Neutrophil (primary cell): ENCODE results near the gene ASCL5.

Source experiments
- H3K27ac ChIP-seq: fragments of 200-600 bp; sonication (generic); 2 replicates; pipeline ENCODE4 v1.5.1; 2016; ENCODE audit warnings: mild to moderate bottlenecking, moderate library complexity
- H3K27me3 ChIP-seq: fragments of 200-600 bp; sonication (generic); 2 replicates; pipeline ENCODE4 v1.6.0; 2016; ENCODE audit warnings: mild to moderate bottlenecking
- H3K36me3 ChIP-seq: fragments of 200-600 bp; sonication (generic); 2 replicates; pipeline ENCODE4 v1.5.1; 2017
- H3K4me1 ChIP-seq, 2 experiments: fragments of 200-600 bp in 1 of 2; sonication (generic) in 1 of 2; 1 replicate in 1 of 2; 2 replicates in 1 of 2; pipeline versions ENCODE4 v1.5.1 to v1.6.1; 2013 to 2016; ENCODE audit warnings: low read depth in 1 of 2, low read length in 1 of 2, mild to moderate bottlenecking in 1 of 2, moderate library complexity in 1 of 2; ENCODE audit not compliant: control insufficient read depth in 1 of 2, insufficient read depth in 1 of 2
- H3K4me3 ChIP-seq, 2 experiments: fragments of 200-600 bp in 1 of 2; sonication (generic) in 1 of 2; 1 replicate in 1 of 2; 2 replicates in 1 of 2; pipeline ENCODE4 v1.5.1; 2013 to 2016; ENCODE audit warnings: low read depth in 1 of 2, low read length in 1 of 2, mild to moderate bottlenecking in 1 of 2, moderate library complexity in 1 of 2
- H3K9me3 ChIP-seq: fragments of 200-600 bp; sonication (generic); 2 replicates; pipeline ENCODE4 v1.5.1; 2016
- CTCF ChIP-seq: fragments of 200-600 bp; sonication (generic); IDR thresholded peaks from 2 replicates; pipeline ENCODE4 v1.5.1; 2016; ENCODE audit warnings: antibody characterized with exemption

The ASCL5 gene

GRCh38 chr1:201146626-201147390 lies 19.8 kb upstream of the ASCL5 start:
- Histone ChIP-seq H3K27ac (no peak overlapping the region), H3K36me3 (peaks cover 59% of the 10 kb centered on the region), H3K27me3 (no peaks in the 10 kb centered on the region), H3K4me3 (no peak overlapping the region), H3K9me3 (no peaks in the 10 kb centered on the region), H3K4me1 (no peaks in the 10 kb centered on the region)
- no peak for TF ChIP-seq CTCF

DNA sequence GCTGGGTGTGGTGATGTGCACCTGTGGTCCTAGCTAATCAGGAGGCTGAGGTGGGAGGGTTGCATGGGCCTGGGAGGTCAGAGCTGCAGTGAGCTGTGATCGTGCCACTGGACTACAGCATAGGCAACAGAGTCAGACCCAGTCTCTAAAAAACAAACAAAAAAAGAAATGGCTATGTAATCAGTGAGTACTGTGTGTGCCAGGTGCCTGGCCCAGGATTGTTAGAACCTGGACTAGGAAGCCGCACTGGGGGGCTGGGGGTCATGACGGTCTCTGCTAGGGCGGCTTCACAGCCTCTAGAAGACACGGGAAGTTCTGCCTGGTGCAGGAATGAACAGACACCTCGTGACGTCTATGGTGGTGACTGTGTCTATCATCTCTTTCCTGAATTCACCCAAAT lies 18.8 kb upstream of the ASCL5 start:
- Histone ChIP-seq H3K4me3 (no peak overlapping the region), H3K9me3 (no peaks in the 10 kb centered on the region), H3K27ac (no peak overlapping the region), H3K36me3 (peaks cover 65% of the 10 kb centered on the region), H3K4me1 (no peaks in the 10 kb centered on the region), H3K27me3 (no peaks in the 10 kb centered on the region)
- no peak for TF ChIP-seq CTCF

DNA sequence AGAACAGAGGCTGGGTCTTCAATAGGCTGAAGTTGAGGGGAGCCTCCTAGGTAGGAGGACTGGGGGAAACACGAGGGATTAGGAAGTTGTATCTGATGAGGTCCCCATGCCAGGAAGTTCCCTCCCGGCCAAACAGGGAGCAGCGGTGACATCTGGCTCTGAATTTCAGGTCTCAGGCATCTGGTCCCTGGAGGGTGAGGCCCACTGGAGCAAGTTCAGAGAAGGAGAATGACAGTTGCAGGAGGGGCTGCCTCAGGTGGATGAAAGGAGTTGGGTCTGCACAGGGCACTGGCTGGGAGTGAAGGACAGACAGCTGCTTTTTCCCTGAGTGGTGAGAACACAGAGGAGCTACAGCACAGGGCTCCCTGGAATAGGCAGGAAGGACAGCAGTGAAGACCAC lies 18.1 kb upstream of the ASCL5 start:
- Histone ChIP-seq H3K36me3 (peaks cover 67% of the 10 kb centered on the region), H3K27ac (no peak overlapping the region), H3K27me3 (no peaks in the 10 kb centered on the region), H3K4me1 (no peaks in the 10 kb centered on the region), H3K9me3 (no peaks in the 10 kb centered on the region), H3K4me3 (no peak overlapping the region)
- TF ChIP-seq CTCF, result no peak

DNA sequence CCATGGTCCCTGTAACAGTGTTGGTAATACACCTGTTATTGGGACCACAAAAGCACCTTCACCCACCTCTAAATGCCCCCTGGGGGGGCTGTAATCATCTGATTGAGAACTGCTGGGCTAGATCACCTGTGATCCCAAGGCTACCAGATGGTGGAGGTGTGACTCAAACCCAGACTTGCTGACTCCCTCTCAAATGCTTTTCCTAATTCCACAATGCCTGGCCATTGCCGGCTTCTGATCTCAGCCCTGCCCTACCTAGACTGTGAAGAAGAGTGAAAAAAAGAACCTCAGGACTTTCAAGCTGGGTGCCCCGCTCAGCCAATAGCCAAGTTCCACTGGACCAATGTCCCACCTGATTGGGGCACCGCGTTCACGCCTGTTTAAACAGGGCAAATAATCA lies 17.7 kb upstream of the ASCL5 start:
- no peaks in the 10 kb centered on the region for H3K4me1 ChIP-seq
- H3K4me3 ChIP-seq, result no peak overlapping the region
- TF ChIP-seq CTCF, result no peak
- peaks cover 67% of the 10 kb centered on the region for H3K36me3 ChIP-seq
- H3K27ac ChIP-seq, result no peak overlapping the region
- H3K27me3 ChIP-seq, result no peaks in the 10 kb centered on the region
- H3K9me3 ChIP-seq, result no peaks in the 10 kb centered on the region

GRCh38 chr1:201143726-201144635 lies 17.0 kb upstream of the ASCL5 start:
- no peaks in the 10 kb centered on the region for H3K9me3 ChIP-seq
- no peaks in the 10 kb centered on the region for H3K4me1 ChIP-seq
- TF ChIP-seq CTCF, result no peak
- no peak overlapping the region for H3K4me3 ChIP-seq
- peaks cover 72% of the 10 kb centered on the region for H3K36me3 ChIP-seq
- H3K27ac ChIP-seq, result no peak overlapping the region
- no peaks in the 10 kb centered on the region for H3K27me3 ChIP-seq
